Raji (cell line): ENCODE measurements around the gene NR2E3.

ENCODE experiments used
- POLR2A ChIP-seq: IDR thresholded peaks from 2 replicates; pipeline ENCODE4 v1.6.1; 2011; ENCODE audit warnings: low read depth, low read length, control low read depth; ENCODE audit not compliant: insufficient read depth

Gene NR2E3

DNA sequence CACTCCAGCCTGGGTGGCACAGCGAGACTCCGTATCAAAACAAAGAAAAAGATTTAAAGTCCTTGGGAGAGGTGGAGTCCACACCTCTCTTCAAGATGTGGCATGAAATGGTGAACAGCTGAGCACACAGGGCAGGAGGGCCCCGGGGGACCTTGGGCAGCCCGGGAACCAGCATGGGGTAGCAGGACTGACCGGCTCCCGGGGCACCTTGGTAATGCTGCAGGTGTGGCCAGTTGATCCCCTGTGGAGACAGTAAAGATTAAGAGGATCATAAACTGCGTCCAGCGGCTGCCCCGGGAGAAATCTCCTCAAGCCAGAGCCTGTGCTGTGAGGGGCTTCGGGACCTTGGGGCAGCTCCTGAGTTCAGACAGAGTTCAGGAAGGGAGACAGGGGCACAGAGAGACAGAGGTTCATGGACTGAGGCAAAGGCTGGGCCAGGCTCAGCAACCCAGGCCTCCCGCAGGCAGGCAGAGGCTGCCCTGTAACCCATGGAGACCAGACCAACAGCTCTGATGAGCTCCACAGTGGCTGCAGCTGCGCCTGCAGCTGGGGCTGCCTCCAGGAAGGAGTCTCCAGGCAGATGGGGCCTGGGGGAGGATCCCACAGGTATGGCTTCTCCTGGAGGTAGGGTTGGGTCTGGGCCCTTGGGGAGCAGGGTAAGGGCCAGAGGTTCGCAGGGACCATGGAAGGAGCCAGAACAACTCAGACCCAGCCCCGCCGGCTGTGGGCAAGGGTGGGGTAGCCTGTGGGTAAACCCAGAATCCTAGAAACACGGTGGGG is at the start of gene NR2E3:
TSS of gene NR2E3 (plus strand) at position 299 of the 780 bp plus-strand sequence. CDS start at position 489, 190 bp downstream.
- no peak for TF ChIP-seq POLR2A

DNA sequence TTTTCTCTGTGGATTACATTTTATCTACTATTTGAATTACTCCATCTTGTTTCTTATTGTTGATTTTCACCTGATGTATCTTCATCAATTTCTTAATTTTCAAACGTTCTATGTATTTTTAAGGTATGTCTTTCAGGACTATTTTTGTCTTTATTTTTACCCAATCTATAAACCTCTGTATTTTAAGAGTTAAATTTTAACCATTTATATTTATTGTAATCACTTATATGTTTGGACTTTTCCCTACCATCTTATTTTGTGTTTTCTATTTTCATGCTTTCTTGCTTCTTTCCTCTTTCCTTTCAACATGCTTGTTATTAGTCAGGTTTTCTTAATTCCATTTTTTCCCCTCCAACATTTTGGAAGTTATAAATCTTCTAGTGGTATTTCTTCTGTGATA is 49.5 kb upstream of the NR2E3 start:
- TF ChIP-seq POLR2A: no peak

DNA sequence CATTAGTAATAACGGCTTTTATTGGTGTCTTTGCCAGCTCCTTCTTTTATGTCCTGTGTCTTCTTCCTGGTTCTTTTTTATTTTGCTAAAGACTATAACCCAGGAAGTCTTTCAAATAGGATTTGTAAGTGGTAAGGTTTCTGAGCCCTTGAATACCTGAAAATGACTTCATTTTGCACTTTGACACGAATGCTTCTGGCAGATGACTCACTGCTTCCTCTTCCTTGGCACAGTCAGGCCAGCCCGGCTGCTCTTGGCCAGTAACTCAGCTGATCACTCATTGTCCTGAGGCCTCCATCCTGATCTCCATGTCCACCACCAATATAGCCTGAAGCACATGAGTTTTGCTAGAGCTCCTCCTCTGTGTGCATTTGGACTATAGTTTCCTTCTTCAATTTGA is 48.7 kb upstream of the NR2E3 start:
- TF ChIP-seq POLR2A: no peak

DNA sequence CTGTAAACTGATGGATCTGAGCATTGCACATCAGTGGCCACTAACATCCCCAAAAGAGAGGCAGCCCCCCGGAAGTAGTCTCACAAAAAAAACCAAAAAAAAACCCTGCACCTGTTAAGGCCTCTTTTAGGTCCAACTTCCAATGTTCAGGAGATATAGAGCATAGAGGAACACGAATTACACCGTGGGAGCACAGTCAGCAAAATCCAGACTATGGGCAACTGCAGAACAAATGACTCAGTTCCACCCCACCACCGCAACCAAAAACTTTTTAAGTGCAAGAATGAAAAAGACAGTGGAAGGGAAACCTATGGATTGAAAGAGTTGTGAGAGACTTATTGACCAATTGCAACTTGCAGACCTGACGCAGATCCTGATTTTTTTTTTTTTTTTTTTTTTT is 42.2 kb upstream of the NR2E3 start:
- TF ChIP-seq POLR2A: no peak

DNA sequence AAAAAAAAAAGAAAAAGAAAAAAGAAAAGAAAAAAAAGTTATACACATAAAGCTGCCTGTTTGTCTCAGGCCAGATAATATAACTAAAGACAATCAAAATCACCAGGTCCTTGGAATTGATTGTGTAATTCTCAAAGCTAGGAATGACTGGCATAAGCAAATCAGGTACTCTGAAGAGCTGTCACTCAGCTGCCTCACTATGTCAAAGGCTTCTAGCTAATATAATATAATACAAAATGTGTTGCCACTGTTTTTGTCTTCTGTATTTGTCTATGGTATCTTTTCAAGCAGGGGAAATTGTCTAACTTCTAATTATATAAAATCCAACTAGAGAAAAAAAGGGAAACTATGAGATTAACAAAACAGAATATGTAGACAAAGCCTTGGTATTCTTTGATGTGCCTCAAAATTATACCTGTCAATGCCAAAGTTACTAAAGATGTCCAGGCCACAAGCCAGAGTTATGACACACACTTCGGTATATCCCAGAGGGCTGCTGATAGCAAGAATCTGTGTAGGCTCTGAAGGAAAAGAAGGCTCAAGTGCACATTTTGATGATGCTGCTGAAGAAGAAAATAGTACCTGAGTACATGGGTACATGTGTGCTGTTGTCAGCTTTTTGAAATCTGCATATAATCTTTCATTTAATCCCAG is 37.0 kb upstream of the NR2E3 start:
- no peak for TF ChIP-seq POLR2A

DNA sequence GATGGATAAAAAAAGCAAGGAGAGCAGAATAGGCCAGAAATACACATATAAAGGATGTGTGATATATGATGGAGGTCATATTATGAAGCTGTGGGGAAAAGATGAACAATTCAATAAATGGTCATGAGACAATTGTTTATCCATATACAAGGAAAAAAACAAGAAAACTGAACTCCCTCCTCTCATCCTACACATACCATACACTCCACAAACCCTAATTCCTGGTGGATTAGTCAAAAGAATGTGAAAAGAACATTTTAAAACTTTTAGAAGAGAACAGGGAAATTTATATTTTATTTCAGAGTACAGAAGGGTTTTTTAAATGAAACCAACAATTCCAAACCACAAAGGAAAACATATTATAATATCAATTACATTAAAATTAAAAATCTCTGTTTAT is 34.5 kb upstream of the NR2E3 start:
- no peak for TF ChIP-seq POLR2A

DNA sequence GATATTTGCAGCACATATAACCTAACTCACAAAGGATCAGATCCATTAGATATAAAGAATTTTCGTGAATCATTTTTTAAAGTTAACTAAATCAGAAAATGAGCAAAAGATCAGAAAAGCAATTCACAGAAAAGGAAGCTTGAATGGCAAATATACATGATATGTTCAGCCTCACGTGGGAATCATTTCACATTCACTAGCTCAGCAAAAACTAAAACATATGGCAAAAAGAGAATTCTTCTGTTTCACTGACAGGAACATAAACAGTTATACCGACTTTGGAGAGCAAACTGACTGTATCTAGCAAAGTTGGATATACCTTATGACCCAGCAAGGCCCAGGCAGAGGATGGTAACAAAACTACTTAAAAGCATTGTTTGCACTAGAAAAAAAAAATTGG is 34.0 kb upstream of the NR2E3 start:
- TF ChIP-seq POLR2A: no peak

DNA sequence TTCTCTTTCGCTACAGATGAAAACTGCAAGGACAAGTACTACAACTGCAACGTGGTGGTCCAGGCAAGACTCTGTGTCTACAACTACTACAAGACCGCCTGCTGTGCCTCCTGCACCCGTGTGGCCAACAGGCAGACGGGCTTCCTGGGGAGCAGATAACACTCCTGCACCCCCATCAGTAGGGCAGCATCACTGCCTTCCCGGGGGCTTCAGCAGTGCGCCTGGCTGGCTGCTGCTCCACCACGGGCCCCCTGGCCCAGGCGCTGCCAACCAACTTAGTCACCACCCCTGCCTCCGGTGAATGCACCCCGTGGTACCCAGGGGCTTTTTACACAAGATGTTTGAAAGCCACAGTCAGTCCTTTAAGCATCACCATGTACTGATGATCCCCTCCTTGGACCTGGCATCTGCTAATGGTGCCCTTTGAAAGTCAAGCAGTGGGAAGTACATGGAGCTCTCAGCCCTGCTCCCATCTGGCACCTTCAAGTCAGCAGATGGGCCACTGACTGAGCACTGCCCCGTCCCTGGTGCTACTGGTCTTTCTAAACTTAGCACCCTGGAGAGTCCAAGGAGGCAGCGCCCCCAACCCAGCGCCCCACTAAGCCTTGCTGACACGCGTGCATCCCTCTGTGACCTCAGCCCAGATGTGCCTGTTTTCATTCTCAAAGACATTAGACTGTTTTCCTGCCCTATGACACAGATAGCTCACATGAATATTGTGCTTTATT is 33.0 kb upstream of the NR2E3 start:
- no peak for TF ChIP-seq POLR2A

DNA sequence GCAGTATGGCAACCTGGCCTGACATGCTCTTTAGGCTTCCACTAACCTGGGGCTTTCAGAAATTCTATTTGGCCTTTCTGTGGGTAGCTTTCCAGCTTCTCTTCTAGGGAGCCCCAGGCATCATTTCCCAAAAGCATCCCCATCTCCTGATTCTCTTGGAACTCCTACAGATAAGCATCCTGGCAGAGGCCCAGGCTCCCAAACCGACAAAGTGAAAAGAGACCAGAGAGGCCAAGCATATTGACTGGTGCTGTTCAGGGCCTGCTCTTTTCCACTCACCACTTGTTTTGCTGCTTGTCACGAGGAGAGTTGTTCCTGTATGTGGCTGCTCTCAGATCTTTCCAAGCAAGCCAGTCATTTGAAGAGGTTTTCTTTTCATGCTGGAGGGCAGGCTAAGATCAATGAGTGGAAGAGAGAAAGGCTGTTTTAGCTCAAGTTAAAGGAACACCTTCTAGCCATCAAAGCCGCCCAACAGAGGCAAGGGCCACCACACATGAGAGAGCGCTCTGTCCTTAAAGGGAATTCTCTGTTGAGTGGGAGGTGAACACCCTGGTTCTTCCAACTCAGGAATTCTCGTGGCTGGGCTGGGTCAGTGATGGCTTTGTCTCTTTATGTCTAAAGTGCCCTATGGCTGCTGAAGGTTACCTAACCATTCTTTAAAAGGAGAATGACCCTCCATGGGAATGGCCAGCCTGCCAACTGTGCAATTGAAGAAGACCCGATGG is 31.1 kb upstream of the NR2E3 start:
- TF ChIP-seq POLR2A: no peak

DNA sequence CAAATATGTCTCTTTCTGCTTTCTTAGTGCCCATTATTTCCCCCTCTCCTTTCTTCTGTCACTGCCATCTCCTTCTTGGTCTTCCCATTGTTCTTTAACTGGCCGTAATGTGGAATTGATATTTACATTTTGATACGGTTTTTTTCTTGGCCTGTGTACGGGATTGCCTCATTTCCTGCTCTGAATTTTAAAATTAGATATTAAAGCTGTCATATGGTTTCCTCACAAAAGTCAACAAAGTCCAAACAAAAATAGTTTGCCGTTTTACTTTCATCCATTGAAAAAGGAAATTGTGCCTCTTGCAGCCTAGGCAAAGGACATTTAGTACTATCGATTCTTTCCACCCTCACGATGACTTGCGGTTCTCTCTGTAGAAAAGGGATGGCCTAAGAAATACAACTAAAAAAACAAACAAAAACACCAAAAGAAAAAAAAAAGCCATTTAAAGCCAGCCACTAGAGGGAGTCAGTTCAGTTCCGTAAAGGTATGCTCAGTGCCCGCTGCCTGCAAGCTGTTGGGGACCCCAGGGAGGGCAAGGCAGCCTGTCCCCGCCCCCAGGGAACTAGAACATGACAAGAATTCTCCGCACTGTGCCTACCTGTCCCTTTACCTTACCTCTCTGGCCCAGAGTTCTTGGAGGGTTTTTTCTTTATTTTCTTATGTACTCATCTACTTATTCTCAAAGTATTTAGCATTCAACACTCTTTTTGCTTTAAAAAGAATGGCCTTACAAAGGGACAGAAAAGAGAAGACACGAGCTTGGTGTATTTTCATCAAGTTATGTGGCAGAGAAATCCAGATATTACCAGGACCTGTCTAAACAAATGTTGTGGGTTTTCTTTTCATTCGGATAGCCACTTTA is 30.0 kb upstream of the NR2E3 start:
- TF ChIP-seq POLR2A: no peak

DNA sequence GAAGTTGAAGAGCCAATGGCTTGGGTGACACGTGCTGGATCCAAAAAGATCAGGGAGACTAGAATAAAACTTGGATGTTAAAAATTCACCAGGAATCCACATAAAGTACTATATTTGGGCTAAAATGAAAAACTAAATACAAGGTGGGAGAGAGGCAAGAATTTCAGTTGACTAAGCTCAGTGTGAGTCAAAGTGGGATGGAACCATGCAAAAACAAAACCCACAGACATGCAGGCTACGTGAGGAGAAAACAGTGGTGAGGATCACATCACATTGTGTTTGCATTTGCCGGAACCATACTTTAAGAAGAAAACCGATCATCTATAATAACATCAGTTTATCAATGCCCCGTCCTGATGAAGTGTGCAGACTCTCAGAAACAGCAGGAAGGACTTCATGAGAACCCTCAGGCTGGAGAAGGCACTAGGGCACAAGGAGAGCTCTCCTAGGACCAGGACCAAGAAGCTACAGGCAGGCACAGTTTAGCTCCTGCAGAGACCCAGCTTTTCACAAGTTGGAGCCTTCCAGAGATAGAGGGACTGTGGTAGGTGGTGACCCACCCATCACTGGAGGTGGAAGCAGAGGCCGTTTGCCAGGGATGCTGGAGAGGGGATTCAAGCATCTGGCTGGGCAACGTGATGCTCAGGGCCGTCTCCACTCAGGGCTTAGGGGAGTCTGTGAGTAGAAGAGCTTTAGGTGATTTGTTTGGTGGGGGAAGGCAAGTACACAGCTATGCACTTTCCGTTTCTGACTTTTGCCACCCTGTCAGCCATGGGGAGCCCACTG is 29.0 kb upstream of the NR2E3 start:
- no peak for TF ChIP-seq POLR2A

DNA sequence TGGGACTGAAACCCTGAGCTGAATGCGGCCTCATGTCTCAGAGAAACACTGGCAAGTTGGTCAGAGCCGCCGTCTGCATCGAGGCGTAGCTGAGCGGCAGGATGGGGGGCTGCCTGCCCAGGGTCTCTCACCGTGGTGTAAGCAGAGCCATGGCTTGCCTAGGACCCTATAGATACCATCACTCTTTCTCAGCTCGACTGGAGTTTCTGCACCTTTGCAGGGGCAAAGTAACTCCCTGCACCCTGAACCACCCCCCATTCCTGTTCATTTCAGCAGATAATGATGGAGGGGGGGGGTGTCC is 28.4 kb upstream of the NR2E3 start:
- TF ChIP-seq POLR2A: no peak

DNA sequence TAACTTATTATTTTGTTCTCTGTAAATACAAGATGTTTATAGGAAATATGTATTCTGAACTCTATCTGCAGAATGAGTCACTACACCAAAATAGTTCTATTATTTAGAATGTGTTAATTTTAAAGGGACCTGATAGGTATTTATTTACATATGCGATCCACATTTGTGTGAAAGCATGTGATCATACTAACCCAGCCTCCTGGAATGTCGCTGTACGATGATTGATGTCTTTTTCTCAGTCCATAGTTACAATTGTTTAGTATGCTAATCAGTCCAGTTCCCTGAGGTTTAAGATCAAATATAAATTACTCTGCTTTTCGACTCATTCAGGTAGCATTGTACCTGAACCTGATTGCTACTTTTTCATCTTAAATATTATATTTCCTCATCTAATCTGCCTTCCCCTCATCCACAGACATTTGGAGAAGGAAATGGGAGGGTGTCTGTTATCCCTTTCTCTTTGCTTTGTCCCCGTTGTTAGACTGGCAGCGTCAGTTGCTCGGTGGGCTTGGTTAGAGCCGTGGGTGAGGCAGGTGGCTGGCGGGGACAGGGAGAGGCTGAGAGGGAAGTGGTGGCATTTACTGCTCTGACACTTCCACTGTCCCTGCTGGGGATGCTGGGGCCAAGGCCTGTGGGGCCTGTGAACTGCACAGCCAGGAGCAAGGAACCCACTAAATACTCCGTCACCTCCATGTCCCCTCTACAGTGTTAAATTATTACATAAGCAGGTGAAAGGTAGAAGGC is 27.8 kb upstream of the NR2E3 start:
- no peak for TF ChIP-seq POLR2A
